ENCODE data around the gene KCNJ15. TPM values are rescaled to one million over a fixed set of nuclear protein-coding genes. Genes with fewer than 3 reads are reported as not detected.

KCNJ15 gene
- total RNA-seq, 3 donors from 2014 or later (not counting 1 experiment from before 2014, with no cell fraction given): 1.9 TPM; not detected in 2

DNA sequence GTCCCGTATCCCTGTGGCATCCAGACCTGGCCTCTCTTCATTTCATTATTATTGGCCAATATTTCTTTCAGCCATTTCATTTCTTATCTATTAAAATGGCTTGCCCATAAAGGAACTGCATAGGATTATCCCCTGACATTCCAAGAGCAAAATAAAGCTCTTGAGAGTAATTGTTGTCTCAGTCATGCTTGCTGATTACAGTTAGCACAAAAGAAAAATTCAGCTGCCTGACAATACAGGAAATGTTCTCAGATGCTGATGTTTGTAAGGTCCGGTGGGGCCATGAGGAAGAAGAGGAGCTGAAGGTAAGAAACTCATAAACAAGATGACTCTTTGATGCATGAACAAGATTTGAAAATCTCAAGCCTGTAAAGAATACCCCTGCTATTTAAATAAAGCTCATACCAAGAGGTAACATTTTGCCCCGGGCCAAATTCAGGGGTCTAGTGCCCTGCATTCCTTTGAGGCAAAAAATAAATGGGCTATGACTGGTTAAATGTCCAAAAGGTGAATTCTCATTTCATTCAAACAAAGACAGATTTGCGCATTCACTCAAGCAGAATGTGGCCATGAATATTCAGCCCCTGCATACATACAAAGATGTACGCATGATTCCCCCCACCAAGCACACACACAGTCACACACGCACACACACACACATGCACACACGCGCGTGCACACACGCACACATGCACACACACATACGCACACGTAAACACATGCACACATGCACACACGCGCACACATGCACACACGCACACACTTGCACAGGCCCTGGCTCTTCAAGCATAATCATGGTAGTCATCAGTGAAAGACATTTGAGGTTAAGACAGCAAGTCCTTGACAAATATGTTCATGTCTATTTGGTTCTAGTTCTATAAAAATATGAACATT, 44.8 kb downstream of the KCNJ15 start:
- TF ChIP-seq, protein P1, sequence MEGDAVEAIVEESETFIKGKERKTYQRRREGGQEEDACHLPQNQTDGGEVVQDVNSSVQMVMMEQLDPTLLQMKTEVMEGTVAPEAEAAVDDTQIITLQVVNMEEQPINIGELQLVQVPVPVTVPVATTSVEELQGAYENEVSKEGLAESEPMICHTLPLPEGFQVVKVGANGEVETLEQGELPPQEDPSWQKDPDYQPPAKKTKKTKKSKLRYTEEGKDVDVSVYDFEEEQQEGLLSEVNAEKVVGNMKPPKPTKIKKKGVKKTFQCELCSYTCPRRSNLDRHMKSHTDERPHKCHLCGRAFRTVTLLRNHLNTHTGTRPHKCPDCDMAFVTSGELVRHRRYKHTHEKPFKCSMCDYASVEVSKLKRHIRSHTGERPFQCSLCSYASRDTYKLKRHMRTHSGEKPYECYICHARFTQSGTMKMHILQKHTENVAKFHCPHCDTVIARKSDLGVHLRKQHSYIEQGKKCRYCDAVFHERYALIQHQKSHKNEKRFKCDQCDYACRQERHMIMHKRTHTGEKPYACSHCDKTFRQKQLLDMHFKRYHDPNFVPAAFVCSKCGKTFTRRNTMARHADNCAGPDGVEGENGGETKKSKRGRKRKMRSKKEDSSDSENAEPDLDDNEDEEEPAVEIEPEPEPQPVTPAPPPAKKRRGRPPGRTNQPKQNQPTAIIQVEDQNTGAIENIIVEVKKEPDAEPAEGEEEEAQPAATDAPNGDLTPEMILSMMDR (IDR thresholded peaks at IDR 0.05): no peak
- Histone ChIP-seq H3K27me3 (ENCODE audit: control insufficient read depth, insufficient read depth, low read length) (no peaks in the 10 kb centered on the region), H3K4me3 (ENCODE audit: low read length) (no peak overlapping the region), H3K27ac (ENCODE audit: low read length) (no peak overlapping the region), H3K9me3 (ENCODE audit: control insufficient read depth, insufficient read depth, low read length) (no peaks in the 10 kb centered on the region), H3K4me1 (ENCODE audit: control insufficient read depth, insufficient read depth, low read length) (peaks cover 5% of the 10 kb centered on the region), H3K36me3 (ENCODE audit: control insufficient read depth, insufficient read depth, low read length) (no peaks in the 10 kb centered on the region)
- Mint-ChIP-seq H3K27ac (no peak overlapping the region), H3K36me3 (no peaks in the 10 kb centered on the region), H3K27me3 (ENCODE audit: low read depth in 2 of 2) (peaks cover 14 to 23% of the 10 kb centered on the region in 2 donors), H3K9me3 (no peaks in the 10 kb centered on the region), H3K4me1 (no peaks in the 10 kb centered on the region), H3K4me3 (no peak overlapping the region)
- ATAC-seq (no peak), DNase-seq (no peak)
- 85% methylated on average over 15 of the region's 15 CpGs for WGBS (ENCODE audit: insufficient coverage)
- intact Hi-C loops (cut with micrococcal nuclease): no loop called here

DNA sequence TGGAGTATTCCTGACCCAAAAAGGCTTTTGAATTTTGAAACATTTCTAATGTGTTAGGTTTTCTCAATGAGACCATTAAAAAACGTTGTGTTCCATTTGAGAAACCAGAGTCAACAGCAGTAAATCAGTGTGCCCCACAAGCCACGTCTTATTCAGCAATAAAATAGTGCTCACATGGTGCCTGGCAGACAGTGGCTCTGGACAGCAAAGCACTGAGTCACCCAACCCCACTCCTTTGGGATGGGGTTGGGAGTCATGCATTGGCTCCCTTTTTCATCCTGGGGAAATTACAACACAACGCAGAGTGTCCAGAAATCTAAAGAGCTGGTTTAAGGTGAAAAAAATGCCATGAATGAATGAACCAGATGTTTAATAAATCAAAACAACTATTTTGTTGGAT, 46.5 kb downstream of the KCNJ15 start:
- H3K27me3 ChIP-seq (ENCODE audit: control insufficient read depth, insufficient read depth, low read length): no peaks in the 10 kb centered on the region
- no peak overlapping the region for H3K27ac Mint-ChIP-seq
- H3K4me3 ChIP-seq (ENCODE audit: low read length): no peak overlapping the region
- H3K4me3 Mint-ChIP-seq: no peak overlapping the region
- H3K9me3 ChIP-seq (ENCODE audit: control insufficient read depth, insufficient read depth, low read length): no peaks in the 10 kb centered on the region
- H3K4me1 ChIP-seq (ENCODE audit: control insufficient read depth, insufficient read depth, low read length): no peaks in the 10 kb centered on the region
- intact Hi-C loops (cut with micrococcal nuclease): no loop called here
- WGBS (ENCODE audit: insufficient coverage): 84% methylated on average over 3 of the region's 3 CpGs
- H3K27me3 Mint-ChIP-seq (ENCODE audit: low read depth in 2 of 2): peaks cover 11 to 22% of the 10 kb centered on the region in 2 donors
- no peaks in the 10 kb centered on the region for H3K4me1 Mint-ChIP-seq
- no peak overlapping the region for H3K27ac ChIP-seq (ENCODE audit: low read length)
- H3K9me3 Mint-ChIP-seq: no peaks in the 10 kb centered on the region
- H3K36me3 ChIP-seq (ENCODE audit: control insufficient read depth, insufficient read depth, low read length): no peaks in the 10 kb centered on the region
- DNase-seq (no peak), ATAC-seq (no peak)
- no peaks in the 10 kb centered on the region for H3K36me3 Mint-ChIP-seq
- TF ChIP-seq, protein P1 (IDR thresholded peaks at IDR 0.05): no peak

DNA sequence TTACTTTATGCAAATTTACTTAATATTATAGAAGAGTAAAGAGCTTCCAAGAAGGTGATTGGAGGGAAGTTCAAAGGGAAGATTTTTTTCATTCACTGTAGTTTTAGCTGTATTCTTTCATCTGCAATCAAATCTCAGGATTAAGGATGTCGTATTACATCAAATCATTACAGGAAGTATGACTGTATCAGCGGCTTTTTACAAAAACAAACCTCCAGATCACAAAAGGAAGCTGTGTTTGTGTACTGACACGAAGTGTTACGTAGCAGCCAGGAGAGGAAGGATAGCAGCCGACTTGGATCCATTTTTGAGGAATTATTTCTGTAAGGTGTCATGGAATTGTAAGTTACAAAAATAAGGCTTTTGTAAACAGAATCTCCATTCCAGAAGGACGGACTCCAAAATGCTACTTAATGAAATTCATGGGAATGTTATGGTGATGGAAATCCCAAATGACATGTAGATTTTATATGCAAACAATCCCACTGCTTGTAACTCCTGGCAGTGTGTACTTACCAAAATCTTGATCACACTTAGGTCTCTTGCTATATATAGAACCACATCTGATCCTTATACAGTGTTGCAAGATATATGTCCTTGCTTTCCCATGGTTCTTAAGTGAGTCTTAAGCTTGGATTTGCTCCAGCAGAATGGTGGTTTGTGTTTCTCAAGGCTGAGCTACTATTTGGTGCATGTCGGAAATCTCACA, 49.8 kb downstream of the KCNJ15 start:
- peak in 1 of 2 donors; percentile 65 for DNase-seq
- Mint-ChIP-seq H3K4me1 (no peaks in the 10 kb centered on the region), H3K36me3 (no peaks in the 10 kb centered on the region), H3K27ac (no peak overlapping the region), H3K4me3 (no peak overlapping the region), H3K9me3 (no peaks in the 10 kb centered on the region), H3K27me3 (ENCODE audit: low read depth in 2 of 2) (peaks cover 4 to 7% of the 10 kb centered on the region in 2 donors)
- intact Hi-C loops (cut with micrococcal nuclease): no loop called here
- no peaks in the 10 kb centered on the region for H3K36me3 ChIP-seq (ENCODE audit: control insufficient read depth, insufficient read depth, low read length)
- H3K27ac ChIP-seq (ENCODE audit: low read length): no peak overlapping the region
- no peaks in the 10 kb centered on the region for H3K4me1 ChIP-seq (ENCODE audit: control insufficient read depth, insufficient read depth, low read length)
- TF ChIP-seq, protein P1 (IDR thresholded peaks at IDR 0.05): no peak
- no peak overlapping the region for H3K4me3 ChIP-seq (ENCODE audit: low read length)
- ATAC-seq: no peak
- no peaks in the 10 kb centered on the region for H3K9me3 ChIP-seq (ENCODE audit: control insufficient read depth, insufficient read depth, low read length)
- H3K27me3 ChIP-seq (ENCODE audit: control insufficient read depth, insufficient read depth, low read length): no peaks in the 10 kb centered on the region
- 46% methylated on average over 7 of the region's 7 CpGs for WGBS (ENCODE audit: insufficient coverage)
